HepG2 (cell line): Measurements from ENCODE around the gene BRD2. TPM values are rescaled to one million over a fixed set of nuclear protein-coding genes. Genes with fewer than 3 reads are reported as not detected.

Experiments used
- ATAC-seq: fragments of 200-7000 bp; cut with Tn5 transposase; 3 replicates; pipeline ENCODE4 v1.9.1; 2020; ENCODE audit warnings: mild to moderate bottlenecking, moderate library complexity
- BruUV-seq: library from RNA; stranded (reverse); fragments of 400-500 nt; replicated peaks from 2 replicates; lab custom pipeline; 2021; lab: Mats Ljungman, UMichigan
- CTCF ChIA-PET: fragments of 300-600 bp; formaldehyde crosslinking; extraction: SDS; loops from one replicate; lab custom pipeline; 2021; ENCODE audit warnings: low total read pairs, inconsistent platforms, low intra/inter-chr PET ratio; lab: Yijun Ruan, JAX
- POLR2A ChIA-PET: fragments of 350-600 bp; sonication (Branson Sonifier 250); formaldehyde crosslinking; loops from one replicate; lab custom pipeline; 2020; ENCODE audit warnings: antibody characterized with exemption, inconsistent platforms; lab: Yijun Ruan, JAX
- DNase-seq: peaks from one replicate; pipeline ENCODE4 v3.0.0-alpha.2; 2015; ENCODE audit warnings: low spot score
- FAIRE-seq: peaks from 3 replicates; lab custom pipeline; 2011; peaks lifted over from hg19 to GRCh38; lab: Jason Lieb, UNC
- H2AFZ ChIP-seq: one replicate; pipeline ENCODE4 v1.6.1; 2011; ENCODE audit warnings: low read length, inconsistent platforms
- H3K27ac ChIP-seq: fragments of 300-600 bp; 3 replicates; pipeline ENCODE4 v1.8.0; 2011; ENCODE audit warnings: mixed run types, mild to moderate bottlenecking, mixed read lengths, low read length, inconsistent platforms; ENCODE audit not compliant: insufficient read depth; ENCODE audit errors: extremely low read length
- H3K27me3 ChIP-seq, 2 experiments: fragments of 200-600 bp in 1 of 2; 2 replicates in 1 of 2; 3 replicates in 1 of 2; pipeline versions ENCODE4 v1.6.0 to v1.8.0; 2011; ENCODE audit warnings: low read length in 2 of 2, mild to moderate bottlenecking in 2 of 2, moderate library complexity in 2 of 2, inconsistent platforms in 1 of 2; ENCODE audit not compliant: insufficient read depth in 2 of 2, control insufficient read depth in 1 of 2
- H3K36me3 ChIP-seq, 2 experiments: fragments of 200-600 bp in 1 of 2; replicated peaks in 1 of 2; 2 replicates in 1 of 2; 3 replicates in 1 of 2; pipeline versions ENCODE4 v1.5.1 to v1.8.0; 2011; ENCODE audit warnings: low read length in 2 of 2, inconsistent platforms in 1 of 2; ENCODE audit not compliant: insufficient read depth in 2 of 2, control insufficient read depth in 1 of 2
- H3K4me1 ChIP-seq: 2 replicates; pipeline ENCODE4 v1.5.1; 2012; ENCODE audit warnings: low read length, inconsistent platforms; ENCODE audit not compliant: insufficient read depth
- H3K4me2 ChIP-seq: 2 replicates; pipeline ENCODE4 v1.6.0; 2011; ENCODE audit warnings: low read depth, low read length, inconsistent platforms
- H3K4me3 ChIP-seq, 3 experiments: fragments of 200-600 bp in 1 of 3; sonication (generic), shearing (Covaris generic) in 1 of 3; replicated peaks in 1 of 3; 2 replicates each; pipeline ENCODE4 v1.5.1; 2011 to 2016; ENCODE audit warnings: low read length in 3 of 3, inconsistent platforms in 2 of 3, low read depth in 2 of 3, mild to moderate bottlenecking in 2 of 3, control low read depth in 1 of 3, mixed read lengths in 1 of 3; ENCODE audit not compliant: insufficient read depth in 1 of 3
- H3K79me2 ChIP-seq: one replicate; pipeline ENCODE4 v1.6.1; 2011; ENCODE audit warnings: low read length, inconsistent platforms; ENCODE audit not compliant: insufficient read depth
- H3K9ac ChIP-seq: 2 replicates; pipeline ENCODE4 v1.6.0; 2011; ENCODE audit warnings: mild to moderate bottlenecking, low read depth, low read length, inconsistent platforms; ENCODE audit not compliant: insufficient read depth
- H3K9me3 ChIP-seq: 2 replicates; pipeline ENCODE4 v1.5.1; 2012; ENCODE audit warnings: mild to moderate bottlenecking, low read length
- H4K20me1 ChIP-seq: 2 replicates; pipeline ENCODE4 v1.6.0; 2011; ENCODE audit warnings: inconsistent platforms, mild to moderate bottlenecking, low read length, moderate library complexity; ENCODE audit not compliant: insufficient read depth
- FOXM1 ChIP-seq: sonication (generic); formaldehyde crosslinking; IDR thresholded peaks from 2 replicates; pipeline ENCODE4 v1.5.0; 2020; ENCODE audit warnings: missing genetic modification reagents
- NFAT5 ChIP-seq: sonication (generic); formaldehyde crosslinking; IDR thresholded peaks from 2 replicates; pipeline ENCODE4 v1.4.0; 2020; ENCODE audit warnings: missing genetic modification reagents
- PAWR ChIP-seq: sonication (generic); formaldehyde crosslinking; IDR thresholded peaks from 2 replicates; pipeline ENCODE4 v1.4.0; 2020; ENCODE audit warnings: missing genetic modification reagents, mild to moderate bottlenecking, borderline replicate concordance
- THYN1 ChIP-seq: sonication (generic); formaldehyde crosslinking; IDR thresholded peaks from 2 replicates; pipeline ENCODE4 v1.8.1; 2023; ENCODE audit warnings: low read depth, mild to moderate bottlenecking, moderate library complexity, missing genetic modification reagents, borderline replicate concordance
- ZBTB34 ChIP-seq: sonication (generic); formaldehyde crosslinking; IDR thresholded peaks from 2 replicates; pipeline ENCODE4 v1.8.0; 2022; ENCODE audit warnings: mild to moderate bottlenecking, missing genetic modification reagents
- ZKSCAN5 ChIP-seq: sonication (generic); formaldehyde crosslinking; IDR thresholded peaks from 2 replicates; pipeline ENCODE4 v1.5.1; 2020; ENCODE audit warnings: mild to moderate bottlenecking, missing genetic modification reagents
- ZMYM2 ChIP-seq: sonication (generic); formaldehyde crosslinking; IDR thresholded peaks from 2 replicates; pipeline ENCODE4 v1.8.0; 2022; ENCODE audit warnings: mild to moderate bottlenecking, missing genetic modification reagents
- ZNF792 ChIP-seq: IDR thresholded peaks from 2 replicates; pipeline ENCODE4 v1.6.1; 2016
- ZSCAN30 ChIP-seq: sonication (generic); formaldehyde crosslinking; IDR thresholded peaks from 2 replicates; pipeline ENCODE4 v1.5.0; 2020; ENCODE audit warnings: mild to moderate bottlenecking, missing genetic modification reagents
- in situ Hi-C: cut with HindIII; loops from 2 replicates; pipeline ENCODE4 v1.10.0; 2017; ENCODE audit warnings: low pct_unique_long_range_greater_than_20kb; ENCODE audit not compliant: extremely low pct_ligation_motif_present
- intact Hi-C: fragments of 100-400 bp; cut with micrococcal nuclease; formaldehyde crosslinking; loops from one replicate; pipeline ENCODE4 v1.10.0; 2022; ENCODE audit not compliant: unreplicated experiment
- polyA plus RNA-seq, 8 experiments: library from polyadenylated mRNA; depleted of rRNA in 3 of 8; stranded (reverse) in 7 of 8; unstranded in 1 of 8; fragments of >200 nt; fragmentation: Illumina TruSeq in 4 of 8; extraction: Trizol in 4 of 8; gene quantifications; 2 replicates each; pipeline versions ENCODE4 v1.2.1 to v1.2.3, GENCODE V29; 2011 to 2016; ENCODE audit warnings: low read depth in 4 of 8, missing spikeins in 1 of 8, mixed read lengths in 1 of 8; ENCODE audit not compliant: insufficient read depth in 1 of 8
- total RNA-seq, 5 experiments: library from RNA; depleted of rRNA; stranded (reverse); fragments of >200 nt; fragmentation: Illumina TruSeq; extraction: Trizol; gene quantifications; 2 replicates each; pipeline ENCODE4 v1.2.3, GENCODE V29; 2016; ENCODE audit warnings: low read depth in 1 of 5

BRD2 gene
- total and polyA plus RNA-seq, 2 of the 13 experiments (the other 11 are each of a cell fraction or from before 2014, with no cell fraction given) = 143 to 202 TPM

GRCh38 chr6:32945953-32946352, 22.4 kb upstream of the BRD2 start:
- Histone ChIP-seq H3K27me3 (peaks cover 3 to 17% of the 10 kb centered on the region in 2 experiments; a peak in 4 of 5 replicates), H4K20me1 (no peaks in the 10 kb centered on the region), H2AFZ (no peak overlapping the region), H3K79me2 (no peaks in the 10 kb centered on the region), H3K4me3 (no peak overlapping the region), H3K4me2 (no peak overlapping the region), H3K9me3 (peaks cover 5% of the 10 kb centered on the region), H3K9ac (no peak overlapping the region), H3K4me1 (no peaks in the 10 kb centered on the region), H3K27ac (no peak overlapping the region), H3K36me3 (no peaks in the 10 kb centered on the region)
- intact Hi-C loops (loop anchor here (2.0 kb wide), 1 partner anchor 13 kb away; no protein-coding TSS in a partner anchor), in situ Hi-C loops (loop anchor here (5.0 kb wide), 1 partner anchor 59 kb away; no protein-coding TSS in a partner anchor)
- BruUV-seq = no TSS peak
- TF ChIP-seq NFAT5 (CRISPR knock-in tag) (no peak), ZNF792 (CRISPR knock-in tag) (no peak), FOXM1 (CRISPR knock-in tag) (no peak), ZSCAN30 (CRISPR knock-in tag) (no peak), ZBTB34 (CRISPR knock-in tag) (no peak), ZKSCAN5 (no peak), THYN1 (CRISPR knock-in tag) (no peak), ZMYM2 (CRISPR knock-in tag) (no peak), PAWR (CRISPR knock-in tag) (no peak)
- DNase-seq (no peak), FAIRE-seq (no peak), ATAC-seq (no peak)
- ChIA-PET CTCF (interaction anchor here (1.5 to 3.1 kb wide), 2 partner anchors 58 to 60 kb away, joined by 4 to 31 read pairs; no protein-coding TSS in a partner anchor), POLR2A (no interaction called here)
